Vagina (tissue), 2 donors: ENCODE data around the gene TTLL11.

Source experiments
- POLR2A ChIP-seq, 2 donors: fragments of 450-650 bp; IDR thresholded peaks; one replicate each; pipeline ENCODE4 v1.6.1; 2017; ENCODE audit warnings: antibody characterized with exemption in 2 of 2, mild to moderate bottlenecking in 2 of 2, moderate library complexity in 2 of 2
- POLR2AphosphoS5 ChIP-seq, 2 donors: sonication (generic); formaldehyde crosslinking; IDR thresholded peaks; one replicate each; pipeline ENCODE4 v1.9.0; 2017; ENCODE audit warnings: antibody characterized with exemption in 2 of 2, mild to moderate bottlenecking in 2 of 2, low read depth in 1 of 2; ENCODE audit not compliant: insufficient read depth in 1 of 2
- TF ChIP-seq, protein P1 (sequence below), 3 experiments: fragments of 450-650 bp in 2 of 3; fragments of 200-600 bp in 1 of 3; sonication (generic) in 1 of 3; IDR thresholded peaks; one replicate each; pipeline ENCODE4 v1.5.1; 2017 to 2019; ENCODE audit warnings: antibody characterized with exemption in 3 of 3, mild to moderate bottlenecking in 2 of 3, moderate library complexity in 2 of 3

DNA sequence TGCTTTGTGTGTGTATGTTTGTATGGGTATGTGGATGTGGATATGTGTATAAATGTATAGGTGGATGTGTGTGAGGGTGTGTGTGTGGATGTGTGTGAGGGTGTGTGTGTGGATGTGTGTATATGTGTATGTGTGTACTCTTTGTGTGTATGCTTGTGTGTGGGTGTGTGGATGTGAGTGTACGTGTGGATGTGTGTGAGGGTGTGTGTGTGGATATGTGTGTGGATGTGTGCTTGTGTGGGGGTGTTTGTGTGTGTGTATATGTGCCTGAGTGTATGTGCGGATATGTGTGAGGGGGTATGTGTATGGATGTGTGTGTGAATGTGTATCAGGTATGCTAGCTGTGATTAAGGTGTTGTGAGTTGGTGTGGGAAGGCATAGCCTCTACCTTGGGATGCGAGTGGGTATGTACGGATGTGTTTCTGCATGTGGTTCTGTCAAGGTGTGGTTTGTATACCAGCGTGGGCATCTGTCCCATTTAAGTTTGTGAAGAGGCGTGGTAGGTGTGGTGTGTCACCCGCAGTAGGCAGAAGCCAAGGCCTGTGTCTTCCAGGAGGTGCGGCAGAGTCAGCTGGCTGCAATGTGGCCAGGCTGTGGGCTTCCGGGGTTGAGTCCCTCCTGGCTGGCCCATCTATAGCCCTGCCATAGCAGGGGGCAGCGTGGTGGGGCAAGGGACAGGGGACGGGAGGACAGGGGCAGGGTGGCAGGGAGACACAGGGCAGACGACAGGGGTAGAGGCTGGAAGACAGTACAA lies 285.9 kb downstream of the TTLL11 start:
- TF ChIP-seq POLR2A (IDR thresholded peaks at IDR 0.05) (no peak), POLR2AphosphoS5 (IDR thresholded peaks at IDR 0.05; ENCODE audit: insufficient read depth in 1 of 2, low read depth in 1 of 2) (no peak)
- TF ChIP-seq, protein P1, sequence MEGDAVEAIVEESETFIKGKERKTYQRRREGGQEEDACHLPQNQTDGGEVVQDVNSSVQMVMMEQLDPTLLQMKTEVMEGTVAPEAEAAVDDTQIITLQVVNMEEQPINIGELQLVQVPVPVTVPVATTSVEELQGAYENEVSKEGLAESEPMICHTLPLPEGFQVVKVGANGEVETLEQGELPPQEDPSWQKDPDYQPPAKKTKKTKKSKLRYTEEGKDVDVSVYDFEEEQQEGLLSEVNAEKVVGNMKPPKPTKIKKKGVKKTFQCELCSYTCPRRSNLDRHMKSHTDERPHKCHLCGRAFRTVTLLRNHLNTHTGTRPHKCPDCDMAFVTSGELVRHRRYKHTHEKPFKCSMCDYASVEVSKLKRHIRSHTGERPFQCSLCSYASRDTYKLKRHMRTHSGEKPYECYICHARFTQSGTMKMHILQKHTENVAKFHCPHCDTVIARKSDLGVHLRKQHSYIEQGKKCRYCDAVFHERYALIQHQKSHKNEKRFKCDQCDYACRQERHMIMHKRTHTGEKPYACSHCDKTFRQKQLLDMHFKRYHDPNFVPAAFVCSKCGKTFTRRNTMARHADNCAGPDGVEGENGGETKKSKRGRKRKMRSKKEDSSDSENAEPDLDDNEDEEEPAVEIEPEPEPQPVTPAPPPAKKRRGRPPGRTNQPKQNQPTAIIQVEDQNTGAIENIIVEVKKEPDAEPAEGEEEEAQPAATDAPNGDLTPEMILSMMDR (IDR thresholded peaks at IDR 0.05) = no peak
